GM21423 (cell line): ENCODE results near the gene PPDPF.

Source experiments
- ATAC-seq: cut with Tn5 transposase; IDR thresholded peaks from one replicate; pipeline ENCODE4 v1.9.1; 2021; ENCODE audit warnings: mild to moderate bottlenecking, moderate library complexity; ENCODE audit not compliant: unreplicated experiment

Gene PPDPF

DNA sequence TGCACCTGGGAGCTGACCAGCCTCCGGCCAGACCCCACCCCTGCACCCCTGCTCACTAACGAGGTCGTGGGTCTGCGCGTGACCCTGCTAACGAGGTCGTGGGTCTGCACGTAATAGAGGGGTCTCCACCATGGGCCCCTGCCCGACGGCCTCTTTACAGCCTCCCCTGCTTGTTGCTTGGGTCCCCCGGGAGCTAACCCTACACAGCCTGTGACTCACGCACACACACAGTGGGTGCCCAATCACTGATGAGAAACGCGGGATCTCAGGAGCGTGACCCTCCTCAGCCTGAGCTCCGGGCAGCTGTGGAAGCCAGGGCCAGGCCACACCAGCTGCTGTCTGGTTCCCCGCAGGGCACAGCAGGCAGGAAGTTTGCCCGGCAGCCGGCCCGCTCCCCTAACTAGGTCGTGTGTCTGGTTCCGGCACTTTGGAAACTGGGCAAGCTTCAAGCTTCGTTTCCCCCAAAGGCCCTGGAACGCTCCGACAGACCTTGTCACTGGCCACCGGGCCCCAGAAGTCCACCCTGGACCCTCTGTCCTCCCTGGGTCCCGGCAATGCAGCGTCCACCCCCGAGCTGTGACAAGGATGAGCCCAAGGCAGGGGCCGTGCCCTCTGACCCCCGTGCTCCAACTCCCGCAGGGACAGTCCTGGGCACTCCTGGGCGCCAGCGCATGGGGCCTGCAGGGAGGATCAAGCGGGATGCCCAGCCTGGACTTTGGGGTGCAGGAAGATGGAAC is 15.8 kb downstream of the PPDPF start:
- ATAC-seq: no peak

DNA sequence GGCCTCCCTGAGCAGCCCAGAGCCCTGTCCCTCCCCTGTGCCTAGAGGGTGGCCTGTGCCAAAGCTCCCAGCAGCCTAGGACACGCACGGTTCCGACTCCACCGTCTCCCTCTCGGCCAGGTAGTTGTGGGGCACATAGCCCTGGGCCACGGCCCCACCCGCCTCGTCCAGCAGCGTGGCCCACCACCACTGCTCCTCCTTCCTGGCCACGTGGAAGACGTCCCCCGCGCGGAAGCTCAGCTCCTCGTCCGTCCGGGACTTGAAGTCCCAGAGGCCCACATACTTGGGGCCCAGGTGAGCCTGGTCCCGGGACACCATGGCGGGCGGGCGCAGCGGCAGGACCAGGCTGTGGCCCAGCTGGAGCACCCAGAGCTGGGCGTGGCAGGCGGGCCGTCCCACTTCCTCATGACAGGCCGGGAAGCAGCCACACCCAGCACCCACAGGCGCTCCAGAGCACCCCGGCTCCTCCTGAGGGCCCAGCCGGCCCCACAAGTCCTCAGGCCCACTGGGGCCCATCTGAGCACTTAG is 16.5 kb downstream of the PPDPF start, which contains the start of gene PTK6:
PTK6 (minus strand) TSS at position 380 of the 528 bp plus-strand sequence; CDS start at position 318, 62 bp downstream.
- ATAC-seq: peak; percentile 8

DNA sequence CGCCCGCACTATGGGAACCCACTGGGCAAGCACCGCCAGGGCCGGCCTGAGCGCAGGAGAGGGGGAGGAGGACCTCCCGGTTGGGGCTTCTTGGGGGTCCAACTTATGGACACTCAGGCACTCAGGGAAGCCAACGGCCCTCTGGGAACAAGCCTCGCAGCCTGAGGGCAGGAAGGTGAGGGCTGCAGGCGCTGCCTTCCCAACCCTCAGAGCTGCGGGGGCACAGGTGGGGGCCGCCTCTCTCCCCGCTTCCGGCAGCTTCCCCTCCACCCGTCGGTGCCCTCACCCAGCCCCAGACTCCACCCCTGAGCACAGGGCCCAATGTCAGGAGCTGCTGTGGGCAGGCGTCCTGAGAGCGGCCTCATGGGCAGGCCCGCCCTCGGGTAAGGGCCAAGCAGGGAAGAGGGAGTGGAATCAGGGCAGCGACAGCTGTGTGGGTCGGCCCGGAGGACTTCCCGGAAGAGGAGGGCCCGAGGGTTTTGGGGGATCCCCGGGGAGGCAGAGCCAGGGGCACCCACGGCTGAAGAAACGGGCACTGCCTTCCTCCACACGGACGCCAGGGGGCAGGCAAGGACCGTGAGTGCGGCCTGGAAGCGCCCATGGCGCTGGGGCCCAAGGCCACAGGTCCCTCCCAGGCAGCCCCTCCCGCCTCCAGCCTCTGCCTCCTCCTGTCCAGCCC is 17.1 kb downstream of the PPDPF start:
- peak; percentile 76 for ATAC-seq

DNA sequence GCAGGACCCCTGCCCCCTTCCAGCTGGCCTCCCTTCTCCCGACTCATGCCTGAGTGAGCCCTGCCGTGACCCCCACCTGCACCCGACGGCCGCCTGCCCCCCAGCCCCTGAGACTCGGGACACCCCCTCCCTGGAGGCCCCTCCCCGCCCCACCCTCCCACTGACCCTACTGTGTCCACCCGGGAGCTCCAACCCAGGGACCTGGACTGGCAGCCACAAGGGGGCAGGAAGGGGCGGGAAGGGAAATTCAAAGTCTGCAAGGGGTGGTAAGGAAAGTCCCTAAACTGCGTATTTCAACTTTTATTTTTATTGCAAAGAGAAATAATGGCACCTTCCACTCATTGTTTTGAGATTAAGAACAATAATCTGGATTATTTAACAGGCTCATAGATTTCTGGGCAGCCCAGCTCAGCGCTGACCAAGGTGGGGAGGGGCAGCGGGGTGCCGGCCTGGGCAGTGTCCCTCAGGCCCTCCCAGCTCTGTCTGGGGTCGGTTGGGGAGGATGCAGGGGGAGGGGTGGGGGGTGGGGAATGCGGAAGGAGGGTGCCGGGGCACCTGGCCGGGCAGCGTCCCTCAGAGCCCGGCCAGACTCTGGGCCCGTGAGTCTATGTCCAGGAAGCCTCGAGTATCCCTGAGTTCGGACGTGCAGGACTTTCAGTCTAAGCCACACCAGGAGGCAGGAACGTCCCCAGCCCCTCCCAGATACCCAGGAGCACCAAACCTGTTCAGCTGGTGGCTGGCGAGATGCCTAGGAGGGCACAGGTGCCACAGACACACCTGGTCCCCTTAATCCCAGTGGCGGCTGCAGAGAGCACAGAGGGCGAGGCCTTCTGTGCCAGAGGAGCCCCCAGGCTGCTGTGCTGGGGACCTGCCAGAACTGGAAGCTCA is 17.9 kb downstream of the PPDPF start:
- ATAC-seq: no peak

DNA sequence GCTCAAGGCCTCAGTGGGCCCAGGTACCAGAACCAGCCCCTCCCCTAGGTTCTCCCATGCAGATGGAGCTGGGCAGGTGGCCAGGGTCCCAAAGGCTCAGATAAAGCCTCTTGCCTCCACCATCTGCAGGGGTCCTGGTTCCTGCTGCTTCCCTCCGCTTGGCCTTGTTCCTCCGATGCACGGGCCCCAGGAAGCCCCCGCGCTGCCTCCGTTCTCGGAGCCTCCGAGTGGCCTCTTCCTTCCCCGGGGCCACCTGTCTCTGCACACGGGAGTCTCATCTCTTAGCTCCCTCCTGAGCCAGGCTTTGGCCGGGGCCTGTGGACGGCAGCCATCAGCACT is 18.5 kb downstream of the PPDPF start:
- ATAC-seq: no peak

DNA sequence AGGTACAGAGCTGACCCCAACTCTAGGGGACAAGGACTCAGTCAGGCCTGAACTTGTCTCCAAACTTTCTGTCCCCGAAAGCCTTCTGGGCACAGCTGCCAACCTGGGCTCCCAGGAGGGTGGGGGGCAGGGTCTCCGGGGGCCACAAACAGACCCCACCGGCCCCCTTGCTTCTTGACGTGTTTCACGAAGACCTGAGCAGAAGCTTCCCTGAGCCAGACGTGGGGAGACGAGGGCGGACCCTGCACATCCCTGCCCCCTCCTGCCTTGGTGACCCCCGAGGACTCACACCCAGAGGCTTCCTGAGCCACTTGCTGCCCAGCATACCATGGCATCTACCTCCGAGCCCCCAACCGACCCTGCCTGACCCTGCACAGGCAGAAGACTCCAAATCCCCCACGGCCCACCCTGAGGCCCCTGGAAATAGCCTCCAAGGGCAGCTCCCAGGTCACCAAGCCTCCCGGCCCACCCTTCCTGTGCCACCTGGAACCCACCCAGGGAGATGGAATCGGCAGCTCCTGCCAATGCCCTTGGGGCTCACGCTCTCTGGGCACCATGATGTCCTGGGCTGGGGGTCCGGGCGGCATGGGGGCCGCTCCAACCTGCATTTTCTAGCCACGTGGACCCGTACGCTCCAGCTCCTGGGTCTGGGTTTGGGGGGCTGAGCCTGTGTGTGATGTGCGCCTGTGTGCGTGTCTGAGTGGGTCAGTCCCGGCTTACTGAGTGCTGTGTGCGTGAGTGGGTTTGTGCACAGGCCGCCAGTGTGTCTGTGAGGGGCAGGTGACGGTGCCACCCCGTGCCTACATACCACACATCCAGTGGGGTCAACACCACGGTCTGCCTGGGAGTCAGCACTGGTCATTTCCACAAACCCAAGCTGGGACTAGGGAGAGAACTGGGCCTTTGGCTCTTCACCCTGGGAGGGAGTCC is 19.1 kb downstream of the PPDPF start:
- no peak for ATAC-seq

DNA sequence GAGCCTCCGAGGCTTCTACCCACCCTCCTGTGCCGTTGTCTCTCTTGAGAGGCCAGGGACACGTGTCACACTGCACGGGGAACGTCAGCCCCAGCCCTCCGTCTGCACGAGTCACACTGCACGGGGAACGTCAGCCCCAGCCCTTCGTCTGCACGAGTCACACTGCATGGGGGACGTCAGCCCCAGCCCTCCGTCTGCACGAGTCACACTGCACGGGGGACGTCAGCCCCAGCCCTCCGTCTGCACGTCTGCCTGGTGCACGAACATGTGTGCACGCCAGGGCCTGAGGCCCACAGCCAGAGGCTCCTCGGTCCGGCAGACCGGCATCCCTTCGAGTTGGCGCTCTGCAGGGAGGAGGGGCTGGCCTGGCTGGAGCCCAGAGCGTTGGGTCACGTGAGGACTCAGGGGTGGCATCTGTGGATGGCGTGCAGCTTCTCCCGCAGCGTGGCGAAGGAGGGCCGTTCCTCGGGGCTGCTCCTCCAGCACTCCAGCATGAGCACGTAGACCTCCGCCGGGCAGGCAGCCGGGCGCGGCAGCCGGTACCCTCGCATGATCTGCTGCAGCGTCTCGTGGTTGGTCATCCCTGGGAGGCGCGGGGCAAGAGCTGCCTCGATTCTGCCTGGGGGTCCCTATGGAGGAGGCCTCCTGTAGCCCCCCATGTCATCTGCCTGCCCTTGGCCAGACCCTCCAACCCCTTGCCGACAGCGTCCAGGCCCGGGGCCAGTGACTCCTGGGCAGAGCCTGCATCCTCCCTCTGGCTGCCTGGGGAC is 20.0 kb downstream of the PPDPF start:
- ATAC-seq: no peak

DNA sequence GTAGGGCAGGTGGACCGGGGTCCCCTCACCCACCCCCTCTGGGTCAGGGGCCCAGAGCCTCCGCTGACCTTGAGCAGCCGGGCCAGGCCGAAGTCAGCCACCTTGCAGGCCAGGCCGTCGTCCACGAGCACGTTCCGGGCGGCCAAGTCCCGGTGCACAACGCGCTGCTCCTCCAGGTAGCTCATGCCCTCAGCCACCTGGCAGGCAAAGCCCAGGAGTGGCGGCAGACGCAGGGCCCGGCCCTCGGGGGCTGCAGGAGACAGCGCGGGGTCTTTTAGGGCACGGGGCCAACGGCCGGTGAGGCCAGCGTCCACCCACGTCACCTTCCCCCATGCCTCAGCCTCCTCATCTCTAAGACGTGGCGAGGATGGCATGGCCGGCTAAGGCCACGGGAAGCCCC is 20.8 kb downstream of the PPDPF start:
- ATAC-seq: no peak

DNA sequence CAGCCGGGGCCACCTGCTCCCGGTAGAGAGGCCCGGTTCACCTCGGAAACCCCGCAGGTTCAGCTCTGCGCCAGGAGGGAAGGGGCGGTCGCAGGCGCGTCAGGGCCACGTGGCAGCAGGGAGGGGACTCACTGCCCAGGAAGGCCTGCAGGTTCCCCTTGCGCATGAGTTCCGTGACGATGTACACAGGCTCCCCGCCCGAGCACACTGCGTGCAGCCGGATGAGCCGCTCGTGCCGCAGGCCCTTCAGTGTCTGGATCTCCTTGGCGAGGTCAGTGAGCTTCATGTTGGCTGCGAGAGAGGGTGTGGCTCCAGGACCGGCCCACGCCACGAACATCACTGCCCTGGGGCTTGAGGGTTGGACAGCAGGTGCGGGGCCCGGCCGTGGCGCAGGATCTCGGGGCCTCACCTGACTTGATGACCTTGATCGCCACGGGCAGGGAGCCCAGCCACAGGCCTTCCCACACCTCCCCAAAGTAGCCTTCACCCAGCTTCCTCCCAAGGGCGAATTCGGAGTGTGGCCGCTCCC is 21.5 kb downstream of the PPDPF start:
- ATAC-seq: no peak

DNA sequence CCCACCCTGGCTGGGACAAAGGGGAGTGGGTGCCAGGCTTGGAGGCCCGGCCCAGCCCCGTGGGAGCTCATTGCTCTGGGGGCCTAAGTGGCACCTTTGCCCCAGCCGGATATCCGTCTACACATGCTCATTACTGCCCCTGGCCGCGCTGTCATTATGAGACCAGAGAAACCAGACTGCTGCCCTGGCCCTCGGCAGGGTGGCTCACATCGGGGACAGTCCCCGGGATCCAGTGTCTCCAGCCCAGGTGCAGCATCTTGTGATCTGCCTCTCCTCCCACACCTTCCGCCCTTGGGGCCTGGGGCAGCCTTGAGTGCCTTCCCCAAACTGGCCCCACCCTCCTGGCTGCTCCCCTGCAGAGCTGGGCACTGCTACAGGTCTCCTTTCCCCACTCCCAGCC is 22.1 kb downstream of the PPDPF start:
- ATAC-seq: no peak

DNA sequence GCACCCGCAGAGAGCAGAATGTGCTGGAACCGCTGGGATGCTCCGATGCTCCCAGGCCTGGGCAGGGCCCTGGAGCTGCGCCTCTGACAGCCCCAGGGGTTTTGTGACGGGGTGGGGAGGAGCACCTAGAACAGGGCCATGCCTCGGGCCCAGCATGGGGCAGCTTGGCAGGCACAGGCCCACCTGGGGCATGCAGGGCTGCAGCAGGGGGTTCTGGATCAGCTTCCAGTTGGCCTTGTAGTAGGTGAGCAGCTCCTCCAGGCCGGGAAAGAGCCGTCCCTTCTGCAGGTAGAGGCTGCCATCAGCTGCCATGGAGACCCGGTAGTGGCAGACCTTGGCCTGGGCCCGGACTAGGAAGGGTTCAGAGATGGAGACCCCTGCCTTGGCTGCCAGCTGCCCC is 22.6 kb downstream of the PPDPF start:
- no peak for ATAC-seq

DNA sequence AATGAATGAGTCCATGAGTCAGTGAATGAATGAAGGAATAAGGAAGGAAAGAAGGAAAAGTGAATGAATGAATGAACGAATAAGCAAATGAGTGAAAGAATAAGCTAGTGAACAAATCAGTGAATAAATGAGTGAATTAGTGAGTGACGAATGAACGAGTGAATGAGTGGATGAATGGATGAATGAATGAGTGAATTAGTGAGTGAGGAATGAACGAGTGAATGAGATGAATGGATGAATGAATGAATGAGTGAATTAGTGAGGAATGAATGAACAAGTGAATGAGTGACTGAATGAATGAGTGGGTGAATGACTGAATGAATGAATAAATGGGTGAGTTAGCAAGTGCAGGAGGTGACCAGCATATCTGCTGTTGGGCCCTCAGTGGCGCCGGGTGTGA is 23.2 kb downstream of the PPDPF start:
- ATAC-seq: no peak

DNA sequence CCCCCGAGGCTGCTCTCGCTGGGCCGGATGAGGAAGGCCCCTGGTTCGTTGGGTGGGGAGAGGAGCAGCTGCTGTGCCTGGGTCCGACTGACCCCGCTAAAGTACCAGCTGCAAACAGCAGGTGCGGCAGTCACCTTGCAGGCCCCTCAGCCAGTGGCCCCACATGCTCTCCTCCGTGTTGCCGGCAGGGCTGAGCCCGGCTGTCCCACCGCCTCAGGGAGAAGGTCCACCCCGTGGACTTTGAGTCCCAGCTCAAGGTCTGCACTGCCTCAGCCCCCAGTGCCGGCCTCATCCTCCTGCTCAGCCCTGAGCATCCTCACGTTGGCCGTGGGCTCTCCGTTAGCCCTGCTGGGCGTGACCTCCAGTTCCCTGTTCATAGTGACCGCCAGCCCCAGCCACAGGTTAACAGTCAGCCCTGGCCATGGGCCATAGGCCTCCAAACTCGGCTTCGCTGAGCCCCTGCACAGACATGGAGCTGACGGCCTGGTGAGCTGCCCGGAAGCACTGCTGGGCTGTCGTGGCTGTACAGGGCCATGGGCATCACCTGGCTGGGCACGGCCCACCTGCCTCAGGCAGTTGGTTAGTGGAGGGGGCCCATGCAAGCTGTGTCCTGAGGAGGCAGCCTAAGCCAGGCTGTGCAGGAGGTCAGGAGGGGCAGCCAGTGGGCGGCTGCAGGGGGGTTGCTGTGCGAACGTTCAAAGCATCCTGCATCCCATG is 23.8 kb downstream of the PPDPF start:
- ATAC-seq: no peak

DNA sequence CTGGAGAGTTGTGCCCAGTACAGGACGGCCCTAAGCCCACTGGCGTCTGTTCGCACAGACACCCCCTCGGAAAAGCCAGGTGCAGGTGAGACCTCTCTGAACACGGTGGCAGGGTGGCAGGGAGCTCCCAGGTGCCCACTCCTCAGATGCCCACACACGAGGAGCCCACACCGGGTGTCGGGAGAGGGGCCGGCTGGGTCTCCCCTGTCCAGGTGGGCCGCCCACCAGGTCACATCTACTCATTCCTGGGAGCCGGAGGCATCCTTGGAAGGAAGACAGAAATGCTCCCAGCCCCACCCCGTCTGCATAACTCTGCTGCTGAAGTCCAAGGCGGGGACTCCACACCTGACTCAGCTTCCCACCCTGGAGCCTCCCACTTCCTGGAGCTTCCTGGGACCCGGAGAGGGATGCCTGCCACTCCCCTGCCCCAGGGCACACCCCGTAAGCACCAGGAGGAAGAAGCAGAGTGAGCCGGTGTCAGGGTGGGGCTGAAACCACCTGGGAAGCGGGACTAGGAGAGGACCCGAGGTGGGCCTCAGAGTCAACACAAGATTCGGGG is 24.5 kb downstream of the PPDPF start:
- no peak for ATAC-seq

DNA sequence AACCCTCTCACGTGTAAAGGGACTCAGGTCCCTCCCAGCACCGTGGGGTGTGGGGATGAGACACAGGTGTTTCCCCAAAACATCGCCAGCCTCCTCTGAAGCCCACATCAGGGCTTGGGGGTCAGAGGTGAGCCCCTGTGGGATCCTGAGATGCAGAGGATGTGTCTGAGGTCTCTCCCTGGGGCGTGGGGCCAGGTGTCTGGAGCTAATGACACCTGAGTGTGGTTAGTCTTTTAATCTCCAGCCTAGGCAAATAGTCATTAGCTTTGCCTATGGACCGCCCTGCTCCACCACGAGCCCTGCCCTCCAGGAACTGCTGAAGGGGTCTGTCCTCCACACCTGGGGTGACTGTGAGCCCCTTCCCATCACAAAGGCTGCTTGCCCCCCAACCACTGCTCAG is 25.2 kb downstream of the PPDPF start:
- ATAC-seq: no peak

DNA sequence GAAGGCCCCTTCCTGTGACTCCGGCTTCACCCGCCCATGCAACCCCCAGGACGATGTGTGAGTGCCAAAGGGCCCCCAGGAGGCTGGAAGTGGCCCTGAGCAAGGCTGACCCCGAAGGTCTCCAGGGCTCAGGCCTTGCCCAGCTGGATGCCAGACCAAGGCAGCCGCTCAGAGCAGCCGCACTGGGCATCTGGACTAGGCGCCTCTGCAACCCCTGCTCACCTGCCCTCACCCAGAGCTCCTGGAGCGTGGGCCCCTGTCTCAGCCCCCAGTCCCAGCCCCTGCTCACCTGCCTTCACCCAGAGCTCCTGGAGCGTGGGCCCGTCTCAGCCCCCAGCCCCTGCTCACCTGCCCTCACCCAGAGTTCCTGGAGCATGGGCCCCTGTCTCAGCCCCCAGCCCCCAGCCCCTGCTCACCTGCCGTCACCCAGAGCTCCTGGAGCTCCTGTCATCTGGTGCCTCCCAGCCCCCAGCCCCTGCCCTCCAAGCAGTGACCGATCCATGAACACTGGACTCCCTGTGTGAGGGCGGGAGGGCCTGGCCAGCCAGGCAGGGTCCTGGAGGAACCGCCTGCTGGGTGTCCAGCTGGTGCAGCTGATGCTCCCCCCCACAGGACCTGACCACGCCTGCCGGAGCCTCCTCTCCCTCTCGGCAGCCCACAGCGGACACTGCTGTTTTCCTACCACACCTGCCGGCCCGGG is 25.8 kb downstream of the PPDPF start:
- ATAC-seq: no peak

DNA sequence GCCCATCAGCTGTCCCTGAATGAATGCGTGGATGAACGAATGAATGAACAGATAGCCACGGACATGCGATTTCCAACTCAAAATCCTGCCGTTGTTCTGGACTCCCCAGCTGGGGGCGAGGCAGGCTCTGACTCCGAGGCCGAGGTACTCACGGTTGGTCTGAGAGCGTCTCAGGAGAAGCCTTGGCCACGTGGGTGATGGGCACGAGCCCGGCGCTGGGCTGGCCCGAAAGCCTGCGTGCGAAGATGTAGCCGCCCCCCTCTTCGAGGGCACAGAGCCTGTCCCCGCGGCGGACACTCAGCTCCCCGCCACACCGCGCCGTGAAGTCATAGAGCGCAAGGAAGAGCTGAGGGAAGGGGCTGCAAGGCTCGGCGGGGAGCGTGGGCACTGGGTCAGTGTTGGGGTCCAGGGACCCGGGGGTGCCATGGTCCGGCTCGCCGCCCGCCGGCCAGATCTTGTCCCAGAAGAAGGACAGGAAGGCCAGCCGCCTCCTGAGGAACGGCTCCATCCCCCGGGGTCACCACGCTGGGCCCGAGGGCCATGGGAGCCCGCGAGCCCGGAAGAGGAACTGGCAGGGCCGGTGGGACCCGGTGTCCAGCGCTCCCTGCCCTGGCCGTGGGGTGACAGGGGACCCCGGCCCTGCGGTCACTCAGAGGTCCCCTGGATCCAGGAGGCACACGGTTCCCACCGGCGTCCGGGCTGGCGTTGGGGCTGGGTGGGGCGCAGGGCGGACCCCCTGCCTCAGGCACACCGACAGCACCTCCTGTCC is 26.6 kb downstream of the PPDPF start:
- ATAC-seq: no peak
